DOHH2 (cell line): Measurements from ENCODE around the gene UFSP1.

ENCODE experiments used
- H3F3A ChIP-seq: fragments of 200-600 bp; sonication (generic), shearing (Covaris generic); 2 replicates; pipeline ENCODE4 v1.6.0; 2016; ENCODE audit warnings: antibody characterized with exemption, mild to moderate bottlenecking; ENCODE audit not compliant: control insufficient read depth, insufficient read depth
- H3K27ac ChIP-seq: fragments of 200-600 bp; sonication (generic); 2 replicates; pipeline ENCODE4 v1.5.1; 2014; ENCODE audit warnings: low read depth, mild to moderate bottlenecking, low read length, moderate library complexity
- H3K27me3 ChIP-seq: fragments of 200-600 bp; sonication (generic); 2 replicates; pipeline ENCODE4 v1.6.1; 2014; ENCODE audit warnings: mild to moderate bottlenecking, low read length, mixed read lengths; ENCODE audit not compliant: control insufficient read depth
- H3K36me3 ChIP-seq: fragments of 200-600 bp; sonication (generic); 2 replicates; pipeline ENCODE4 v1.6.1; 2014; ENCODE audit warnings: mild to moderate bottlenecking, low read length, moderate library complexity, mixed read lengths; ENCODE audit not compliant: control insufficient read depth
- H3K4me1 ChIP-seq: fragments of 200-600 bp; sonication (generic); 2 replicates; pipeline ENCODE4 v1.6.1; 2014; ENCODE audit warnings: mild to moderate bottlenecking, low read length, mixed read lengths; ENCODE audit not compliant: control insufficient read depth
- H3K4me2 ChIP-seq: fragments of 200-600 bp; sonication (generic); 2 replicates; pipeline ENCODE4 v1.6.0; 2014; ENCODE audit warnings: mild to moderate bottlenecking, low read length, moderate library complexity
- H3K4me3 ChIP-seq: fragments of 200-600 bp; sonication (generic); 2 replicates; pipeline ENCODE4 v1.5.1; 2014; ENCODE audit warnings: mild to moderate bottlenecking, low read length, mixed read lengths
- H3K79me2 ChIP-seq: fragments of 200-600 bp; sonication (generic); 2 replicates; pipeline ENCODE4 v1.6.1; 2014; ENCODE audit warnings: mild to moderate bottlenecking, low read length, mixed read lengths; ENCODE audit not compliant: control insufficient read depth
- H3K9me2 ChIP-seq: fragments of 200-600 bp; sonication (generic); replicated peaks from 2 replicates; pipeline ENCODE4 v1.6.1; 2014; ENCODE audit warnings: mild to moderate bottlenecking, low read length, mixed read lengths; ENCODE audit not compliant: control insufficient read depth
- H3K9me3 ChIP-seq: fragments of 200-600 bp; sonication (generic); 2 replicates; pipeline ENCODE4 v1.6.1; 2014; ENCODE audit warnings: antibody characterized with exemption, low read length, mixed read lengths; ENCODE audit not compliant: control insufficient read depth, insufficient read depth
- H4K20me1 ChIP-seq: fragments of 200-600 bp; sonication (generic); 2 replicates; pipeline ENCODE4 v1.6.0; 2014; ENCODE audit warnings: low read depth, mild to moderate bottlenecking, antibody characterized with exemption, low read length, moderate library complexity; ENCODE audit not compliant: control insufficient read depth, insufficient read depth
- EZH2phosphoT487 ChIP-seq: fragments of 200-600 bp; sonication (generic); IDR thresholded peaks from 2 replicates; pipeline ENCODE4 v1.6.1; 2017; ENCODE audit warnings: borderline replicate concordance, mild to moderate bottlenecking, antibody characterized with exemption, low read length, moderate library complexity, mixed read lengths
- TF ChIP-seq, protein P1 (sequence below): fragments of 200-600 bp; sonication (generic); IDR thresholded peaks from one replicate; pipeline ENCODE4 v1.5.1; 2014; ENCODE audit warnings: antibody characterized with exemption, mild to moderate bottlenecking, low read depth, low read length; ENCODE audit not compliant: poor library complexity, severe bottlenecking

Gene UFSP1

DNA sequence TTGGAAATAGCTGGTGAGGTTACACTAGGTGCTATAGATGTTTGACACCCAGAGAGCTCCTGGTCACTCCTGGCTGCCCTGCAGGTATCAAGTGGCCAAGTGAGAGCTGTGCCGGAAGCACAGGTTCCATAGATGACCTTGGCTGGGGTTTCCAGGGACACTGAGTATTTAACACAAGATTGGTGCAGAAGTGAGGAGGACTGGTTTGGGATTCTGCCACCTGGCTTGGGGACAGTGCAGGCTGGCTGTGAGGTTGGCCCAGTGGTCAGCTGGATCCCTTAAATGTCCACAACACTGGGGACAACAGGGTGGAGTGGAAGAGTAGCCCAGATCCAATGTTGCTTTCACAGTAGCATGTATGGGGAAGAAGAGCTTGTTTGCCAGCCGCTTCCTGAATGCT is 11.5 kb upstream of the UFSP1 start:
- no peak for TF ChIP-seq EZH2phosphoT487
- TF ChIP-seq, protein P1, sequence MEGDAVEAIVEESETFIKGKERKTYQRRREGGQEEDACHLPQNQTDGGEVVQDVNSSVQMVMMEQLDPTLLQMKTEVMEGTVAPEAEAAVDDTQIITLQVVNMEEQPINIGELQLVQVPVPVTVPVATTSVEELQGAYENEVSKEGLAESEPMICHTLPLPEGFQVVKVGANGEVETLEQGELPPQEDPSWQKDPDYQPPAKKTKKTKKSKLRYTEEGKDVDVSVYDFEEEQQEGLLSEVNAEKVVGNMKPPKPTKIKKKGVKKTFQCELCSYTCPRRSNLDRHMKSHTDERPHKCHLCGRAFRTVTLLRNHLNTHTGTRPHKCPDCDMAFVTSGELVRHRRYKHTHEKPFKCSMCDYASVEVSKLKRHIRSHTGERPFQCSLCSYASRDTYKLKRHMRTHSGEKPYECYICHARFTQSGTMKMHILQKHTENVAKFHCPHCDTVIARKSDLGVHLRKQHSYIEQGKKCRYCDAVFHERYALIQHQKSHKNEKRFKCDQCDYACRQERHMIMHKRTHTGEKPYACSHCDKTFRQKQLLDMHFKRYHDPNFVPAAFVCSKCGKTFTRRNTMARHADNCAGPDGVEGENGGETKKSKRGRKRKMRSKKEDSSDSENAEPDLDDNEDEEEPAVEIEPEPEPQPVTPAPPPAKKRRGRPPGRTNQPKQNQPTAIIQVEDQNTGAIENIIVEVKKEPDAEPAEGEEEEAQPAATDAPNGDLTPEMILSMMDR: no peak
- Histone ChIP-seq H3K9me2 (no peaks in the 10 kb centered on the region), H3K27me3 (peaks cover 21% of the 10 kb centered on the region), H3K27ac (no peak overlapping the region), H3K9me3 (no peaks in the 10 kb centered on the region), H4K20me1 (no peaks in the 10 kb centered on the region), H3K36me3 (no peaks in the 10 kb centered on the region), H3K4me2 (no peak overlapping the region), H3F3A (no peaks in the 10 kb centered on the region), H3K4me1 (peaks cover 5% of the 10 kb centered on the region; the same call in 1 of the 2 replicates), H3K4me3 (no peak overlapping the region), H3K79me2 (no peaks in the 10 kb centered on the region)

DNA sequence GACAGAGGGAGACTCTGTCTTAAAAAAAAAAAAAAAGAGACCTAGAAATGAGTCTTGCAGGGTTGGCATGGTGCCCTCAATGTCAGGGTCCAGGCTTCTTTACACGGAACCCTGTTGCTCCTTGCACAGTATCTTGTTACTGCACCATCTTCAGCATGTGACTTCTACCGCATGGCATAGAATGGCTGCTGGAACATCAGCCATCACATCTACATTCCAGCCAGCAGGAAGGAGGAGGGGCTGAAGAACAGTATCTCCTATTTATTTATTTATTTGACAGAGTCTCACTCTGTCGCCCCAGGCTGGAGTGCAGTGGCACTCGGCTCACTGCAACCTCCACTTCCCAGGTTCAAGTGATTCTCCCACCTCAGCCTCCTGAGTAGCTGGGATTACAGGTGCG is 9.9 kb upstream of the UFSP1 start:
- Histone ChIP-seq H3K27ac (no peak overlapping the region), H3K27me3 (peaks cover 32% of the 10 kb centered on the region), H3K9me3 (no peaks in the 10 kb centered on the region), H3K4me3 (no peak overlapping the region), H3K4me1 (peaks cover 15% of the 10 kb centered on the region), H3K36me3 (no peaks in the 10 kb centered on the region), H3K79me2 (no peaks in the 10 kb centered on the region), H3F3A (no peaks in the 10 kb centered on the region), H3K4me2 (no peak overlapping the region), H4K20me1 (no peaks in the 10 kb centered on the region), H3K9me2 (no peaks in the 10 kb centered on the region)
- TF ChIP-seq, protein P1: no peak
- no peak for TF ChIP-seq EZH2phosphoT487

DNA sequence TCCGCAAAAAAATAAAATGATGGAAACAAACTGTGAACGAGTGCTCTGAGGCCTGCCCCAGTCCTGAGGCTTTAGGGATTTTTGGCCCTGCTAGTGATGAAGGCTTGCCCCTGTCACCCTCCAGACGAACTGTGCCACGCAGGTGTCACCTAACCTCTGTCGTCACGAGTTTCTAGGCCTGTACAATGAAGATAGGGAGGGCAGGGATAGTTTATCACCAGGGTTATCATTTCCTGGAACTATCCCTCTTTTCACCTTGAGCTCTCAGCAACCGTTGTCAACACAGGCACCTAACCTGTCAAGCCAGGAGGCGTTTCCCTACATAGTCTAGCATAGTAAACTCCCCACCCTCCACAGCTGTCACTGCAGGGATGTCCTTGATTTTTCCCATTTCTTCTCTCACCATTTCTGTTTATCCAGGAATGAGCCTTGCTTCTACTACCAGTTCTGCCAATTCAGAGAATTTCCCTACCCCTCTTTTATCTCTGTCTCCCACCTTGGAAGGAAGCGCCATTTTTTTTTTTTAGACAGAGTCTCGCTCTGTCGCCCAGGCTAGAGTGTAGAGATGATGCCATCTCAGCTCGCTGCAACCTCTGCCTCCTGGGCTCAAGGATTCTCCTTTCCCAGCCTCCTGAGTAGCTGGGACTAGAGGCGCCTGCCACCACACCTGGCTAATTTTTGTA is 8.4 kb upstream of the UFSP1 start:
- Histone ChIP-seq H3K9me3 (no peaks in the 10 kb centered on the region), H3K36me3 (no peaks in the 10 kb centered on the region), H3K4me2 (no peak overlapping the region), H3K9me2 (no peaks in the 10 kb centered on the region), H3F3A (no peaks in the 10 kb centered on the region), H3K27ac (no peak overlapping the region), H3K27me3 (peaks cover 40% of the 10 kb centered on the region), H3K4me1 (peaks cover 15% of the 10 kb centered on the region), H3K79me2 (no peaks in the 10 kb centered on the region), H3K4me3 (no peak overlapping the region), H4K20me1 (no peaks in the 10 kb centered on the region)
- TF ChIP-seq, protein P1: no peak
- TF ChIP-seq EZH2phosphoT487: no peak
